GM12865 (cell line): ENCODE data around the gene DPP6.

ENCODE experiments used
- DNase-seq: peaks from one replicate; pipeline ENCODE4 v3.0.0; 2010; ENCODE audit warnings: low read depth
- H3K4me3 ChIP-seq: 2 replicates; pipeline ENCODE4 v1.5.1; 2011; ENCODE audit warnings: mild to moderate bottlenecking, low read depth, low read length, control low read depth
- TF ChIP-seq, protein P1 (sequence below): IDR thresholded peaks from 2 replicates; pipeline ENCODE4 v1.5.1; 2011; ENCODE audit warnings: low read length, control low read depth, low read depth, inconsistent platforms; ENCODE audit not compliant: insufficient read depth; ENCODE audit errors: missing control alignments

DPP6 gene

DNA sequence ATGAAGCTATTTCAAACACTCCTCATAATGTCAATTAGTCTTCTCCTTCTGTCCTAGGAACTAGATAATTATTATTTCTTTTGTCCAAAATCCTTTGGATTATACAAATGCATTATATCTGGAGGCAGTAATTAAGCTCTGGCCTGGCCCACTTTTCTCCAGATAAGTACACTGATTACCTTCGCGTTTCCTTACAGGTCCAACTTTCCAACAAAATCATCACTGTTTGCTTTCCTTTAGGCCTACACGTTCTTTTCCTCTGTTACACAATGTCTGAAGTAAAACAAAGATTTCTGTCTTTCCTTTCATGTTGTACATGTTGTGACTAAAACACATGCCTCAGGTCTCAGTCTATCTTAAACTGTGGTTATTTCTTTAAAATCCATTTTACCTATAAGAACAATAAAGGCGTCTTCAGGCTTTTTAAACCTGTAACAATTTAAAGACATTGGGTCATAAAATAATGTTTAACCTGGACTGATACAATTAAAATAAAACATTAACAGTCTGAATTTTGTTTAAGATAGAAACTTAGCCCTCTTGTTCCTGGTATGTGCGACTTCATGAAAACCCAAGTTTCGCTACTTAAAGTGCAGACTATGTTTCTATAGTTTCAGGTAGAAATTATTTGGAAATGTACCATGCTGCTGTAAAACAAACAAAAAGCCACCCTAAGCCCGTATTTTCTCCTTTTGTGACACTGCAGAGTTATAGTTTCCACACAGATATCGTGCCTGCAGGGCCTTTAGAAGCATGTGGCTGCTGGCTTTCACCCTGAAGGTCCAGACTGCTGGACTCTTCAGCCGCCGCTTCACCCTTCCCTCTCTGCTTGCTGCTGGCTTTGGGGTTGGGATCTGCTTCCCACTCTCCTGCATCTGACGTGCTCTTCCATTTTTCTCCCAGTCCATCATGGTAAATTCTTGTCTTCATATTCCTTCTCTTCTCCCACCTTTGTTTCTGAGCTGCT lies 381.7 kb downstream of the DPP6 start:
- H3K4me3 ChIP-seq = no peak overlapping the region
- TF ChIP-seq, protein P1, sequence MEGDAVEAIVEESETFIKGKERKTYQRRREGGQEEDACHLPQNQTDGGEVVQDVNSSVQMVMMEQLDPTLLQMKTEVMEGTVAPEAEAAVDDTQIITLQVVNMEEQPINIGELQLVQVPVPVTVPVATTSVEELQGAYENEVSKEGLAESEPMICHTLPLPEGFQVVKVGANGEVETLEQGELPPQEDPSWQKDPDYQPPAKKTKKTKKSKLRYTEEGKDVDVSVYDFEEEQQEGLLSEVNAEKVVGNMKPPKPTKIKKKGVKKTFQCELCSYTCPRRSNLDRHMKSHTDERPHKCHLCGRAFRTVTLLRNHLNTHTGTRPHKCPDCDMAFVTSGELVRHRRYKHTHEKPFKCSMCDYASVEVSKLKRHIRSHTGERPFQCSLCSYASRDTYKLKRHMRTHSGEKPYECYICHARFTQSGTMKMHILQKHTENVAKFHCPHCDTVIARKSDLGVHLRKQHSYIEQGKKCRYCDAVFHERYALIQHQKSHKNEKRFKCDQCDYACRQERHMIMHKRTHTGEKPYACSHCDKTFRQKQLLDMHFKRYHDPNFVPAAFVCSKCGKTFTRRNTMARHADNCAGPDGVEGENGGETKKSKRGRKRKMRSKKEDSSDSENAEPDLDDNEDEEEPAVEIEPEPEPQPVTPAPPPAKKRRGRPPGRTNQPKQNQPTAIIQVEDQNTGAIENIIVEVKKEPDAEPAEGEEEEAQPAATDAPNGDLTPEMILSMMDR = no peak

DNA sequence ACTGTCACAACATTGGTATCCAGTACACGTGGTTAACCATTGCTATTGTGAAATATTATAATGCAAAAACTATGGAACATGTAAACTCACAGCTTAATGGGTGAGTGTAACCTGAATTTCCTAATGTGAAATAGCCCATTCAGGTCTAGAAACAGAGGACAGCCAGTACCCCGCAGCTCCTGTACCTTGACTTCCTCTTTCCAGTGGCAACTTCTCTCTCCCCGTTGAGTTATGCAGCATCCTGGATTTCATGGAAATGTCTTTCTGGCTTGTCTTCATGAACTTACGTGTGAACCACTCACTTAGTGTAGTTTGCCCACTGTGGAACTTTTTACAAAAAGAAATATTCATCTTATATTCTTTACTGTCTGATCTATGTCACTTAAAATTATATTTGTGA lies 384.4 kb downstream of the DPP6 start:
- TF ChIP-seq, protein P1 = no peak
- no peak for DNase-seq
- H3K4me3 ChIP-seq = no peak overlapping the region

More for the DNA sequence above, 381.7 kb downstream of the DPP6 start:
- DNase-seq = no peak

- TF ChIP-seq, protein P1 = no peak
- DNase-seq = no peak
- no peak overlapping the region for H3K4me3 ChIP-seq
Measured at GRCh38 chr7:154437234-154437633, 385.0 kb downstream of the DPP6 start.

DNA sequence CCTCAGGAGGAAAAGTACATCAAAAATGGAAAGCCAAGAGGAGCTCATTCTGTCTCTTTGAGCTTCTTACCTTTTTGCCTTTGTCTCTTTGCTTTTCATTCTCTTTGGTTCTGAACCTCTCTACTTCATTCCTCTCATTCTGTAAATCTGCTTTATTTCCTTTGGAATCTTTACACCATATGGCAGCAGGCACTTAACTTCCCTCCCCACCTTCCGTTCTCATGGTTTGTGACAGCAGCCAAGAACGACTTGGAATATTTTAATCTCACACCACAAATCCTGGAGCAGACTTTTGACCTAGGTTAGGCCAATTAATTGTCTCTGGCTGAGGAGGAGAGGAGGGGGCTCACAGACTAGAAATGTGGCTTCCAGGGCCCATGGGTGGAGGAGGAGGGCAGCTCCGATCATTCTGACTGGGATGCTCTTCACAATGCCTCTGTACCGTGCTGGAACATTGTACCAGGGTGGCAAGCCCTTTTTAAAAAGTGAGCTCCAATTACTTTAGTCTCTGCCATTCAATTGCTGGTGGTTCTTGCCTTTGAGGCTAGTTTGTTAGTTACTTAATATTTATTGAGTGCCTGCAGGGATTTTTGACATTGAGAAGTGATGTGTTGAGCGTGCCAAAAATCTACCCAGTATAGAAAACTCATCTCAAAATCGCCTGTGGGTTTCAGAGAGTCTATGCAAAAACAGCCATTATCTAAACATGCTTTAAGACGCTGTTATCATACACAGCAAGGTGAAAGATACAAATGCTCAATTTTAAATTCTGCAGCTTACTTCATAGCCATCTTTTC lies 386.6 kb downstream of the DPP6 start:
- no peak overlapping the region for H3K4me3 ChIP-seq
- TF ChIP-seq, protein P1 = no peak
- no peak for DNase-seq

DNA sequence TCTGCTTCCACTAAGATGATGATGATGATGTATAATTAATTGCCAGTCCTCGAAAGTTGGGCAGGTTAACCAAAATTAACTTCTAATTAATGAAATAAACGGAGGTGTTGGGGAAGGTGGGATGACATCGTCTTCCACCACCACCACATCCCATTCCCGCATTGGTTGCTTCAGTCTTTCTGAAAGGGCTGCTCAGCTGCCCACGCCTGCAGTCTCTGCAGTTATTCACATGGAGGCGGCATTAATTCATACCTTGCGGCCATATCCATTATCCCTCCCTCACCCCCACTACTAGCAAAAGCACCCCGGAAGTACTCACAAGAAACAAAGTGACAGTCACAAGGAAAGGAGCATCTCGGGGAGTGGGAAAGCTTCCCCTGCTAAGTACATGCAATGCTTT lies 387.9 kb downstream of the DPP6 start:
- no peak for DNase-seq
- no peak overlapping the region for H3K4me3 ChIP-seq
- TF ChIP-seq, protein P1 = no peak

DNA sequence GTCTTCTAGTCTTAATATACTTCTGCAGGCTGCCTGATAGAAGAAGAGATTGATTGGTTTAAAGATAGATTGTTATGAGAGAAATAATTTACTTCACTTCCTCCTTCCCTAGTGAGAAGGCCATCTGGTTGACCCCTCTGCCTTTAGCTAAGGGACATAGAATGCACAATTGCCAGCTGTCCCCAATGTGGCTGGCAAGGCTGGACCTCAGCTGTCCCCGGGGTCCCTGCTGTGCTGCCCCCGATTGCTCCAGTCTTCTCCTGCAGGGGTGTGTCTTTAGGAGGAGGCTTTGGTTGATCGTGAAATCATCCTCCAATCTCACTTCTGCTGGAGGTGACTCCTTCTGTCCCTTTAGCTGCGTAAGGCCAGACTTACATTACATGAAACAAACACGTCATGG lies 388.5 kb downstream of the DPP6 start:
- DNase-seq = no peak
- no peak overlapping the region for H3K4me3 ChIP-seq
- TF ChIP-seq, protein P1 = no peak
